CD4-positive, alpha-beta T cell (primary cell): ENCODE measurements around the gene CC2D1B. TPM values are rescaled to one million over a fixed set of nuclear protein-coding genes. Genes with fewer than 3 reads are reported as not detected.

Experiments
- ATAC-seq: fragments of 200-7000 bp; cut with Tn5 transposase; one replicate; pipeline ENCODE4 v1.10.0; 2022; ENCODE audit warnings: mild to moderate bottlenecking; ENCODE audit not compliant: poor library complexity
- CTCF ChIA-PET: fragments of 350-600 bp; sonication (Branson Sonifier 250); formaldehyde crosslinking; loops from one replicate; lab custom pipeline; 2021; ENCODE audit warnings: antibody characterized with exemption, inconsistent platforms; lab: Charles Lee
- POLR2A ChIA-PET: fragments of 350-600 bp; sonication (Branson Sonifier 250); formaldehyde crosslinking; loops from one replicate; lab custom pipeline; 2021; ENCODE audit warnings: antibody characterized with exemption, inconsistent platforms; lab: Charles Lee
- DNase-seq, 14 experiments: peaks; one replicate each; pipeline ENCODE4 v3.0.0-alpha.2; 2013 to 2020; ENCODE audit warnings: mixed read lengths in 2 of 14
- H3K27ac ChIP-seq, 2 donors: one replicate each; pipeline versions ENCODE4 v1.5.1 to v1.7.0; 2013; ENCODE audit warnings: low read length in 2 of 2, low read depth in 1 of 2, mild to moderate bottlenecking in 1 of 2
- H3K27me3 ChIP-seq, 2 experiments: 1 replicate in 1 of 2; 2 replicates in 1 of 2; pipeline versions ENCODE4 v1.6.1 to v1.7.0; 2013; ENCODE audit warnings: low read length in 2 of 2, control low read depth in 1 of 2, mild to moderate bottlenecking in 1 of 2, moderate library complexity in 1 of 2; ENCODE audit not compliant: insufficient read depth in 2 of 2, control insufficient read depth in 1 of 2
- H3K36me3 ChIP-seq: one replicate; pipeline ENCODE4 v1.6.1; 2013; ENCODE audit warnings: low read length, control low read depth; ENCODE audit not compliant: insufficient read depth
- H3K4me1 ChIP-seq: one replicate; pipeline ENCODE4 v1.6.1; 2013; ENCODE audit warnings: low read length, control low read depth; ENCODE audit not compliant: insufficient read depth
- H3K4me3 ChIP-seq: one replicate; pipeline ENCODE4 v1.5.1; 2013; ENCODE audit warnings: mild to moderate bottlenecking, low read length, moderate library complexity
- H3K9me3 ChIP-seq, 2 experiments: 1 replicate in 1 of 2; 2 replicates in 1 of 2; pipeline versions ENCODE4 v1.6.1 to v1.7.0; 2013; ENCODE audit warnings: low read length in 2 of 2, mild to moderate bottlenecking in 2 of 2, control low read depth in 1 of 2, moderate library complexity in 1 of 2; ENCODE audit not compliant: control insufficient read depth in 1 of 2, insufficient read depth in 1 of 2
- H3K27ac Mint-ChIP-seq: one replicate; pipeline ENCODE4 v1.8.0; 2020; ENCODE audit warnings: mixed read lengths
- H3K27me3 Mint-ChIP-seq: one replicate; pipeline ENCODE4 v1.8.0; 2021; ENCODE audit warnings: mixed read lengths
- H3K36me3 Mint-ChIP-seq: one replicate; pipeline ENCODE4 v1.8.0; 2021; ENCODE audit warnings: low read depth, mixed read lengths
- H3K4me1 Mint-ChIP-seq: one replicate; pipeline ENCODE4 v1.8.0; 2021; ENCODE audit warnings: low read depth, mixed read lengths
- H3K4me3 Mint-ChIP-seq: one replicate; pipeline ENCODE4 v1.8.0; 2020; ENCODE audit warnings: mild to moderate bottlenecking, mixed read lengths
- H3K9me3 Mint-ChIP-seq: one replicate; pipeline ENCODE4 v1.8.0; 2020; ENCODE audit warnings: mixed read lengths
- intact Hi-C, 2 experiments: fragments of 100-400 bp; cut with DNase I in 1 of 2; cut with micrococcal nuclease in 1 of 2; formaldehyde crosslinking; loops; one replicate each; pipeline versions ENCODE4 v1.15.1 to v1.9.0; 2023 to 2025; cut with DNase I, micrococcal nuclease
- total RNA-seq, 174 experiments: library from RNA in 2 of 174; stranded (reverse) in 2 of 174; gene quantifications; one replicate each; pipeline ENCODE4 v1.2.3 and lab custom pipeline; 2021 to 2026
- TF ChIP-seq, protein P1 (sequence below): fragments of 200-600 bp; IDR thresholded peaks from one replicate; pipeline ENCODE4 v1.8.0; 2022; ENCODE audit warnings: antibody characterized with exemption, mild to moderate bottlenecking

Gene CC2D1B
- total RNA-seq, 2 experiments from 2014 or later: 46.5 to 47.5 TPM

DNA sequence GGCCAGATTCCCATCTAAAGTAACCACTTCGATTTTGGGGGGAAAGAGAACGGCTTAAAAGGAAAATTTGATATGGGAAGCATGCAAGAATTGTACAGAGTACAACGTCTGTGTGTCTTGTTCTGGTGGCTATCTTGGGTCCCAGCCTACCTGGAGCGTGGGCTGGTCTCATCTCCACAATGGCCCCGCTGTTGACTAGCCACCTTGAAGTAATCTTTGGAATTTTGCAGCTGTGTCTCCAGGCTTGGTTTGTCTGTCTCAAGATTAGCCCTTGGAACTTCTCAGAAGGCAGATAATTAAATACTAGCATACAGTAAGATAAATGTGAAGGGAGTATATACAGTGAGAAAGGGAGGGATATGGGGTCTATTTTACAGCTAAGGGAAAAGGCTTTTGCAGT is 1.3 kb upstream of the CC2D1B start:
- no peaks in the 10 kb centered on the region for H3K27me3 Mint-ChIP-seq
- no peak overlapping the region for H3K27ac ChIP-seq
- ATAC-seq (no peak), DNase-seq (no peak)
- H3K27me3 ChIP-seq: no peaks in the 10 kb centered on the region
- H3K4me1 ChIP-seq: peaks cover 48% of the 10 kb centered on the region
- intact Hi-C loops: loop anchor here (1.0 to 10.0 kb wide), 9 partner anchors 36 to 1685 kb away; partner anchors contain the start of genes BTF3L4 (in 1 of the 2), FAF1 (in 1 of the 2), IFT25 (in 1 of the 2) and LRRC42 (in 1 of the 2)
- peaks cover 51% of the 10 kb centered on the region for H3K4me1 Mint-ChIP-seq
- peak overlapping the region; percentile 96 for H3K27ac Mint-ChIP-seq
- no peaks in the 10 kb centered on the region for H3K9me3 Mint-ChIP-seq
- no peak overlapping the region for H3K4me3 ChIP-seq
- peak overlapping the region; percentile 94 for H3K4me3 Mint-ChIP-seq
- H3K9me3 ChIP-seq: no peaks in the 10 kb centered on the region
- POLR2A ChIA-PET: interaction anchor here (1.5 to 3.0 kb wide), 3 partner anchors 37 to 186 kb away, joined by 6 to 61 read pairs (median 6); partner anchors contain the start of genes ORC1, PRPF38A and TUT4
- H3K36me3 ChIP-seq: peaks cover 14% of the 10 kb centered on the region
- H3K36me3 Mint-ChIP-seq: peaks cover 23% of the 10 kb centered on the region
- TF ChIP-seq, protein P1, sequence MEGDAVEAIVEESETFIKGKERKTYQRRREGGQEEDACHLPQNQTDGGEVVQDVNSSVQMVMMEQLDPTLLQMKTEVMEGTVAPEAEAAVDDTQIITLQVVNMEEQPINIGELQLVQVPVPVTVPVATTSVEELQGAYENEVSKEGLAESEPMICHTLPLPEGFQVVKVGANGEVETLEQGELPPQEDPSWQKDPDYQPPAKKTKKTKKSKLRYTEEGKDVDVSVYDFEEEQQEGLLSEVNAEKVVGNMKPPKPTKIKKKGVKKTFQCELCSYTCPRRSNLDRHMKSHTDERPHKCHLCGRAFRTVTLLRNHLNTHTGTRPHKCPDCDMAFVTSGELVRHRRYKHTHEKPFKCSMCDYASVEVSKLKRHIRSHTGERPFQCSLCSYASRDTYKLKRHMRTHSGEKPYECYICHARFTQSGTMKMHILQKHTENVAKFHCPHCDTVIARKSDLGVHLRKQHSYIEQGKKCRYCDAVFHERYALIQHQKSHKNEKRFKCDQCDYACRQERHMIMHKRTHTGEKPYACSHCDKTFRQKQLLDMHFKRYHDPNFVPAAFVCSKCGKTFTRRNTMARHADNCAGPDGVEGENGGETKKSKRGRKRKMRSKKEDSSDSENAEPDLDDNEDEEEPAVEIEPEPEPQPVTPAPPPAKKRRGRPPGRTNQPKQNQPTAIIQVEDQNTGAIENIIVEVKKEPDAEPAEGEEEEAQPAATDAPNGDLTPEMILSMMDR: no peak
- CTCF ChIA-PET: interaction anchor here (0.9 to 2.7 kb wide), 2 partner anchors 37 to 57 kb away, joined by 3 to 14 read pairs; partner anchors contain the start of genes ORC1 and PRPF38A

DNA sequence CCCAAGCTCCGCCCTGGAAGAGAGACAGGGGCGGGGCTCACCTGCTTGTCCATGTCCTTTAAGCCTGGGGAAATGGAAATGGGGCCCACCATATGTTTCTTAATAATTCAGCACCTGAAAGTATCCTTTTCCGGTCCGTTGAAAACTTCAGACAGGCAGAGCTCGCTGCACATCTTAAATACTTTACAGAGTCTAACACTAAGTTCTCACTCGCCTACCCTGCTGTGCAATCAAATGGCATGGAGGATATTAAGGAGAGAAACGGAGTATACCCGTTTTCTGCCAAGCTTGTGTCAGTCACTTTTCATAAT is 467 bp upstream of the CC2D1B start:
- TF ChIP-seq, protein P1: no peak
- Mint-ChIP-seq H3K9me3 (no peaks in the 10 kb centered on the region), H3K27ac (peak overlapping the region; percentile 96), H3K4me3 (peak overlapping the region; percentile 94), H3K36me3 (peaks cover 31% of the 10 kb centered on the region), H3K4me1 (peaks cover 58% of the 10 kb centered on the region), H3K27me3 (no peaks in the 10 kb centered on the region)
- Histone ChIP-seq H3K27ac (peak overlapping the region; percentile 14 to 89), H3K9me3 (no peaks in the 10 kb centered on the region), H3K4me1 (peaks cover 50% of the 10 kb centered on the region), H3K27me3 (no peaks in the 10 kb centered on the region), H3K36me3 (peaks cover 22% of the 10 kb centered on the region), H3K4me3 (peak overlapping the region; percentile 76)
- intact Hi-C loops: loop anchor here (1.0 to 10.0 kb wide), 10 partner anchors 37 to 1686 kb away; partner anchors contain the start of genes BTF3L4 (in 1 of the 2), FAF1 (in 1 of the 2), IFT25 (in 1 of the 2) and LRRC42 (in 1 of the 2)
- ATAC-seq (no peak), DNase-seq (no peak)
- CTCF ChIA-PET: interaction anchor here (0.9 to 2.7 kb wide), 2 partner anchors 37 to 187 kb away, joined by 4 to 14 read pairs; partner anchors contain the start of genes ORC1, PRPF38A and TUT4
- POLR2A ChIA-PET: interaction anchor here (0.8 to 3.0 kb wide), 12 partner anchors 10 to 320 kb away, joined by 3 to 61 read pairs (median 6); partner anchors contain the start of genes BTF3L4, ORC1, PRPF38A and SHISAL2A

DNA sequence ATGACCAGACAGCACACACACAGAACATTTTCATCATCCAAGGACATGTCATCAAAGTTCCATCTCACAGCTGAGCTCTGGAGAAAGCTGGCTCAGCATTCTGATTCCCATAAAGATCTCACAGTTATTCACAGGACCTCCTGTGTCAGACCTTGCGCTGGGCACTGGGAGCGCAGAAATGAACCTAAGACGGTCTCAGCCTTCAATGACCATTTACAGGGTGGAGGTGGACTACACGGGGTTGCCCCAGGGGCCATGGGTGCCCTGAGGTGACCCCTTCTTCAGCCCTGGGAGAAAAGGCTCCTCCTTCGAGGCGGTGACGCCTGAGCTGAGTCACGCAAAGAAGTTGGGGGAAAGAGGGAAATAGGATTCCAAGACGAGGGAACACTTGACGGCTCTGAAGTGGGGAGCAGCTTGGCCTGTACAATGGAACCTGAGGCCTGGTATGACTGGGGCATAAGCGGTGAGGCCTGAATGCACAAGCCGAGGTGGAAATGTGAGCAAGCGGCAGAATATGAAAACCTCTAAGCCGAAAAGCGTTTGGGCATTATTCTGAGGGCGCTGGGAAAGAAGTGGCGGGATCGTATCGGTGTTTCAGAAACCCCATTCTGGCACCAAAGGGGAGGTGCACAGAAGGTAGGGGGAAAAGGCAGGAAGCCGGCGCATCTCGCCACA is 797 bp downstream of the CC2D1B start:
- H3K4me1 Mint-ChIP-seq: peaks cover 60% of the 10 kb centered on the region
- peak overlapping the region; percentile 76 for H3K4me3 ChIP-seq
- intact Hi-C loops: loop anchor here (5.0 to 10.0 kb wide), 8 partner anchors 57 to 1687 kb away; partner anchors contain the start of genes BTF3L4 (in 1 of the 2), FAF1 (in 1 of the 2), IFT25 (in 1 of the 2) and LRRC42 (in 1 of the 2)
- peak overlapping the region; percentile 94 for H3K4me3 Mint-ChIP-seq
- DNase-seq: peak in 3 of 14 experiments; percentile 58 to 72 (median 59)
- ChIA-PET CTCF (interaction anchor here (0.9 to 1.2 kb wide), 2 partner anchors 39 to 188 kb away, joined by 4 to 5 read pairs; partner anchors contain the start of genes ORC1, PRPF38A and TUT4), POLR2A (interaction anchor here (0.7 to 3.0 kb wide), 14 partner anchors 9 to 361 kb away, joined by 3 to 61 read pairs (median 6); partner anchors contain the start of genes KTI12, ORC1, PRPF38A and SHISAL2A)
- H3K9me3 ChIP-seq: no peaks in the 10 kb centered on the region
- no peak for ATAC-seq
- peak overlapping the region; percentile 96 for H3K27ac Mint-ChIP-seq
- H3K9me3 Mint-ChIP-seq: no peaks in the 10 kb centered on the region
- H3K27me3 ChIP-seq: no peaks in the 10 kb centered on the region
- peaks cover 34% of the 10 kb centered on the region for H3K36me3 ChIP-seq
- TF ChIP-seq, protein P1: no peak
- peaks cover 50% of the 10 kb centered on the region for H3K4me1 ChIP-seq
- peaks cover 43% of the 10 kb centered on the region for H3K36me3 Mint-ChIP-seq
- no peaks in the 10 kb centered on the region for H3K27me3 Mint-ChIP-seq
- H3K27ac ChIP-seq: peak overlapping the region; percentile 77 to 89
